HG03460 (cell line): ENCODE data around the gene TCN1.
"Not testable (repeated sequence)": the region's sequence is repeated elsewhere in the genome, so short reads cannot be mapped to it uniquely, and the experiment has no call there.

Experiments used
- ATAC-seq: cut with Tn5 transposase; IDR thresholded peaks from one replicate; pipeline ENCODE4 v1.9.1; 2021; ENCODE audit not compliant: unreplicated experiment

The TCN1 gene

GRCh38 chr11:59866397-59866796 lies at the start of gene TCN1:
Gene TCN1 (minus strand): TSS chr11:59866487. CDS start chr11:59866470, 17 bp downstream.
- no peak for ATAC-seq

- ATAC-seq, result not testable (repeated sequence)
These were observed 37.3 kb upstream of the TCN1 start for GRCh38 chr11:59903569-59903968.

GRCh38 chr11:59901306-59901705 lies 35.0 kb upstream of the TCN1 start:
- no peak for ATAC-seq

- ATAC-seq, result no peak
These were observed 34.3 kb upstream of the TCN1 start for GRCh38 chr11:59900366-59901126.

GRCh38 chr11:59899532-59899931 lies 33.2 kb upstream of the TCN1 start:
- no peak for ATAC-seq

- ATAC-seq, result no peak
These were observed 32.4 kb upstream of the TCN1 start for GRCh38 chr11:59898650-59899049.

GRCh38 chr11:59898046-59898445 lies 31.8 kb upstream of the TCN1 start:
- ATAC-seq, result no peak

GRCh38 chr11:59894616-59895015 lies 28.3 kb upstream of the TCN1 start:
- no peak for ATAC-seq

- no peak for ATAC-seq
These were observed 25.5 kb upstream of the TCN1 start for GRCh38 chr11:59891781-59892181.

GRCh38 chr11:59887156-59887555 lies 20.9 kb upstream of the TCN1 start:
- ATAC-seq, result not testable (repeated sequence)

GRCh38 chr11:59883597-59883996 lies 17.3 kb upstream of the TCN1 start:
- ATAC-seq, result no peak

- no peak for ATAC-seq
These were observed 13.3 kb upstream of the TCN1 start for GRCh38 chr11:59879567-59879966.

GRCh38 chr11:59878575-59878974 lies 12.3 kb upstream of the TCN1 start, which contains the start of gene OOSP3:
Gene OOSP3 (plus strand): TSS chr11:59878782. CDS start chr11:59878809, 27 bp downstream.
- no peak for ATAC-seq

GRCh38 chr11:59877784-59878183 lies 11.5 kb upstream of the TCN1 start:
- ATAC-seq, result no peak

GRCh38 chr11:59877325-59877724 lies 11.0 kb upstream of the TCN1 start:
- ATAC-seq, result no peak

GRCh38 chr11:59875856-59876519 lies 9.7 kb upstream of the TCN1 start:
- ATAC-seq, result no peak

GRCh38 chr11:59872076-59872475 lies 5.8 kb upstream of the TCN1 start:
- no peak for ATAC-seq

- no peak for ATAC-seq
These were observed 1.7 kb upstream of the TCN1 start for GRCh38 chr11:59867946-59868345.

GRCh38 chr11:59866836-59867235 lies 549 bp upstream of the TCN1 start:
- no peak for ATAC-seq

- no peak for ATAC-seq
These were observed 1.3 kb downstream of the TCN1 start for GRCh38 chr11:59865031-59865430.

- ATAC-seq, result no peak
These were observed 4.0 kb downstream of the TCN1 start for GRCh38 chr11:59862252-59862651.

- no peak for ATAC-seq
These were observed 6.6 kb downstream of the TCN1 start for GRCh38 chr11:59859673-59860072.
